Common myeloid progenitor, CD34-positive (primary cell): Measurements from ENCODE around the gene RABEP2.

Experiments used
- CTCF ChIA-PET: fragments of 350-600 bp; sonication (Branson Sonifier 250); formaldehyde crosslinking; loops from one replicate; lab custom pipeline; 2021; ENCODE audit warnings: antibody characterized with exemption; lab: Charles Lee
- POLR2A ChIA-PET: fragments of 350-600 bp; sonication (Branson Sonifier 250); formaldehyde crosslinking; loops from one replicate; lab custom pipeline; 2021; ENCODE audit warnings: antibody characterized with exemption; lab: Charles Lee
- DNase-seq, 3 donors: peaks; one replicate each; pipeline versions ENCODE4 v3.0.0 to v3.0.0-alpha.2; 2013
- H3K27ac ChIP-seq, 2 experiments: 1 replicate in 1 of 2; 2 replicates in 1 of 2; pipeline ENCODE4 v1.7.0; 2013; ENCODE audit warnings: inconsistent platforms in 2 of 2, low read length in 2 of 2, mild to moderate bottlenecking in 2 of 2, low read depth in 1 of 2, moderate library complexity in 1 of 2; ENCODE audit not compliant: severe bottlenecking in 2 of 2, insufficient read depth in 1 of 2, poor library complexity in 1 of 2
- H3K27me3 ChIP-seq, 5 experiments: replicated peaks in 2 of 5; 1 replicate in 3 of 5; 2 replicates in 2 of 5; pipeline versions ENCODE4 v1.6.1 to v1.7.0; 2013; ENCODE audit warnings: low read length in 4 of 5, mild to moderate bottlenecking in 2 of 5, moderate library complexity in 2 of 5, inconsistent platforms in 1 of 5; ENCODE audit not compliant: insufficient read depth in 5 of 5, control insufficient read depth in 4 of 5
- H3K36me3 ChIP-seq, 4 experiments: 1 replicate in 2 of 4; 2 replicates in 2 of 4; pipeline versions ENCODE4 v1.6.1 to v1.7.0; 2013; ENCODE audit warnings: low read length in 3 of 4, control low read depth in 1 of 4, mild to moderate bottlenecking in 1 of 4; ENCODE audit not compliant: control insufficient read depth in 4 of 4, insufficient read depth in 4 of 4
- H3K4me1 ChIP-seq, 4 experiments: 1 replicate in 3 of 4; 2 replicates in 1 of 4; pipeline versions ENCODE4 v1.6.1 to v1.7.1; 2013; ENCODE audit warnings: low read length in 3 of 4, mild to moderate bottlenecking in 3 of 4, control low read depth in 1 of 4, inconsistent platforms in 1 of 4, moderate library complexity in 1 of 4; ENCODE audit not compliant: control insufficient read depth in 4 of 4, insufficient read depth in 4 of 4; ENCODE audit errors: control extremely low read depth in 1 of 4
- H3K4me3 ChIP-seq, 7 experiments: 1 replicate in 4 of 7; 2 replicates in 3 of 7; pipeline versions ENCODE4 v1.5.1 to v1.7.0; 2013; ENCODE audit warnings: mild to moderate bottlenecking in 7 of 7, low read length in 6 of 7, moderate library complexity in 6 of 7, inconsistent platforms in 2 of 7, low read depth in 2 of 7, control low read depth in 1 of 7; ENCODE audit not compliant: insufficient read depth in 4 of 7, control insufficient read depth in 1 of 7; ENCODE audit errors: extremely low read depth in 1 of 7
- H3K9me3 ChIP-seq, 5 experiments: 1 replicate in 4 of 5; 2 replicates in 1 of 5; pipeline versions ENCODE4 v1.6.1 to v1.7.1; 2013; ENCODE audit warnings: low read length in 4 of 5, mild to moderate bottlenecking in 2 of 5, inconsistent platforms in 1 of 5, low read depth in 1 of 5, moderate library complexity in 1 of 5; ENCODE audit not compliant: control insufficient read depth in 4 of 5, insufficient read depth in 2 of 5; ENCODE audit errors: control extremely low read depth in 1 of 5
- WGBS: methylation state at CpG from one replicate; pipeline ENCODE4 v1.1.5; 2013; ENCODE audit not compliant: insufficient coverage; 5-methylcytosine and 5-hydroxymethylcytosine counted together

RABEP2 gene

DNA sequence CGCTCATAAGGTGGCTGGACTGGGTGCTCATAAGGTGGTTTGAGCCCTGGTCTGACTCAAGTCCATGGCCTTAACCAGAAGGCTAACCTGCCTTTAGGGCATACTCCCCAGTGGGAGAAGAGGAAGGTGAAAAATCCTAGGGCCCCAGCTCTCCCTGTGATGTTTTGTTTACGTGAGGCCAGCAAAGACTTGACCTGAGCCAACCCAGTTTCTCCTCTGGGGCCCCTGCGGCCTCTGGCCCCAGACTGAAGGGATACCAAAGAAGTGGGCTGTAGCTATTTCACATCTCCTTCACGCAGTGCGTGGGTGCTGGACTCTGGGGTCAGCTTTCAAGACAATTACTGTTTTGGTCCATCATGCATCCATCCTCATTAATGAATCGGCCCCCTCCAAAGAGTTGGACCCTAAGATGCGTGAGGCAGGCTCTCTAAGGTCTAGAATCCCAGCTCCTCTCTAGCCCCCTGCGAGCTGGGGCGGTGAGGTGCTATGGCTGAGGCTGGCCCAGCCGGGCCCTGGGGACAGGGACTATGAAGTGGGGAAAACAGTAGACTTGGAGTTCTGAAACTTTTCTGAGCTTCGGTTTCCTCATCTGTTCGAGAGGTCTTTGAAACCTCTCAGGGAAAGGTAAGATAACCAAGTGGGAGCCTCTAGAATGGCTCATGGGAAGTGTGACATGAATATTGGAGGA is 59.9 kb downstream of the RABEP2 start:
- H3K27ac ChIP-seq = peak overlapping the region in 1 of 2 experiments; percentile 96
- H3K36me3 ChIP-seq = peaks cover 8 to 31% (median 26%) of the 10 kb centered on the region in 4 experiments
- H3K4me3 ChIP-seq = peak overlapping the region in 4 of 7 experiments; percentile 88 to 100 (median 96)
- H3K27me3 ChIP-seq = no peaks in the 10 kb centered on the region
- 98% methylated on average over 10 of the region's 12 CpGs for WGBS
- ChIA-PET CTCF (interaction anchor here (0.7 to 2.9 kb wide), 12 partner anchors 8 to 82 kb away, joined by 3 to 9 read pairs (median 4); partner anchors contain the start of gene TUFM), POLR2A (interaction anchor here (0.9 to 1.0 kb wide), 3 partner anchors 18 to 61 kb away, joined by 3 to 5 read pairs (median 4); partner anchors contain the start of gene TUFM)
- H3K4me1 ChIP-seq = peaks cover 0 to 22% (median 19%) of the 10 kb centered on the region in 4 experiments
- DNase-seq = no peak
- no peaks in the 10 kb centered on the region for H3K9me3 ChIP-seq

DNA sequence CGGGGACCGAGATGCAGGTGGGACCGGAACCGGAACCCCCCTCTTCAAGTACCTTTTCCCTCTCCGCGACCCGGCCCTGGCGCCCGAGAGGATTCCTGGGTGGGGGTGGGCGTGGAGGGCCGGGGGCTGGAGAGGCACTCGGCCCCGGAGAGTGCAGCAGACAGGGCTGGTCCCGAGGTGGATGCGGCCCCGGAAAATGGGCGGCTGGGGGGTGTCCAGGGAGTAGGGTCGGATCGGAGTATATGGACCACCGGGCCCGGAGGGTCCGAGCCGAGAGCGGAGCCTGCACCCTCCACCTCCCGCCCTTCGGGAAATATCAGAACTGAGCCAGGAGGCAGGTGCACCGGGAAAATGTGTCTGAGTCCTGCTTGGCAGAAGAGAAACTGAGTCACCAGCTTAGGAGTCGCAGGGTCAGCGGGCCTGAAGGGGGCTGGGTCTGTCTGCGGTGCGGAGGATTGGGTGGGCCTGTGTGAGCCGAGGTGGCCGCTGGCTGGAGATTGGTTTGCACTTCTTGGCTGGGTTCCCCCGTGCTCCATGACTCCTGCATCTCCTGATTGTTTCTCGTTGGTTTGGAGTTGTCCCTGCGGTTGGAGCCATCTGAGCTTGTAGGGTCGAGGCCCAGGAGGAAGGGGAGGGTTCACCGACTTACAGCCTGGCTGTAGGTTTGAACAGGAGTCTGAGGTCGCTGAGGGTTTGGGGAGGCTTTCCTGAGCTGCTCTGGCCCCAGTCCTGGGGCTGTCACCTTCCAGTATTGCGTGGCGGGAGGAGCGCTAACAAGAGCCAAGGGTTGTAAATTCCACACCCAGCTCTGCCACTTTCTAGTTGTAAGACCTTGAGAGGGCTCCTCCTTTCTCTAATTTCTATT is 60.9 kb downstream of the RABEP2 start:
- H3K4me1 ChIP-seq = peaks cover 0 to 22% (median 19%) of the 10 kb centered on the region in 4 experiments
- 1% methylated on average over 29 of the region's 42 CpGs for WGBS
- H3K4me3 ChIP-seq = peak overlapping the region; percentile 87 to 100 (median 93)
- POLR2A ChIA-PET = interaction anchor here (0.9 to 3.0 kb wide), 4 partner anchors 17 to 62 kb away, joined by 3 to 20 read pairs (median 4); partner anchors contain the start of gene TUFM
- no peaks in the 10 kb centered on the region for H3K27me3 ChIP-seq
- peak overlapping the region; percentile 61 to 96 for H3K27ac ChIP-seq
- peaks cover 7 to 21% (median 17%) of the 10 kb centered on the region in 4 experiments for H3K36me3 ChIP-seq
- CTCF ChIA-PET = interaction anchor here (0.7 to 2.9 kb wide), 13 partner anchors 9 to 86 kb away, joined by 3 to 13 read pairs (median 4); partner anchors contain the start of genes NFATC2IP and TUFM
- no peaks in the 10 kb centered on the region for H3K9me3 ChIP-seq
- DNase-seq = peak in 2 of 3 donors; percentile 32 to 47

DNA sequence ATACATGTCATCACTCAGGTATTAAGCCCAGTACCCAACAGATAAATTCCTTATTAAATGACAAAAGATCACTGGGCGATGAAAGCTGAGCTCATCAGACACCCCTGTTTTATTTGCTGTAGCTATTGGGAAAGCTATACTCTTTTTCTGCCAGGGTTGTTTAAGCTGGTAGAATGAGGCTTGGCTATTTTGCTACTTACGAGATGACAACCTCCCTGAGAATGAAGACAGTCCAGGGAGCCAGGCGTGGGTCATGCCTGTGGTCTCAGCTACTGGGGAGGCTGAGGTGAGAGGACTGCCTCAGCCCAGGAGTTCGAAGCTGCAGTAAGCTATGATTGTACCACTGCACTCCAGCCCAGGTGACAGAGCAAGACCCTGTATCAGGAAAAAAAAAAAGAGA is 65.7 kb downstream of the RABEP2 start:
- Histone ChIP-seq H3K36me3 (no peaks in the 10 kb centered on the region), H3K9me3 (no peaks in the 10 kb centered on the region), H3K27ac (no peak overlapping the region), H3K4me3 (no peak overlapping the region), H3K4me1 (peaks cover 0 to 10% (median 8%) of the 10 kb centered on the region in 4 experiments), H3K27me3 (no peaks in the 10 kb centered on the region)
- CTCF ChIA-PET = interaction anchor here (1.2 to 2.9 kb wide), 3 partner anchors 10 to 21 kb away, joined by 3 to 15 read pairs (median 5); partner anchors contain the start of gene TUFM
- no peak for DNase-seq
- 87% methylated on average over 3 of the region's 4 CpGs for WGBS
- POLR2A ChIA-PET = interaction anchor here (0.6 kb wide), 1 partner anchor 159 kb away, joined by 4 read pairs; no protein-coding TSS in a partner anchor

DNA sequence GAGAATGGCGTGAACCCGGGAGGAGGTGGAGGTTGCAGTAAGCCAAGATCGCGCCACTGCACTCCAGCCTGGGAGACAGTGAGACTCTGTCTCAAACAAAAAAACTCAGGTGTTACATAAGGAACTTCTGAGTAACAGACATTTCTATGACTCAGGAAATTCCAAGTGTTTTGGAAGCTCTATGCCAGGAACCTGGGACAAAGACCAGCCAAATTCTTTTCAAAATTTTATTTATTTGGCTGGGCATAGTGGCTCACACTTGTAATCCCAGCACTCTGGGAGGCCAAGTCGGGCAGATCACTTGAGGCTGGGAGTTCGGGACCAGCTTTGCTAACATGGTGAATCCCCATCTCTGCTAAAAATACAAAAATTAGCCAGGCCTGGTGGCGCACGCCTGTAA is 66.6 kb downstream of the RABEP2 start:
- CTCF ChIA-PET = interaction anchor here (1.2 to 2.9 kb wide), 2 partner anchors 11 to 21 kb away, joined by 3 to 15 read pairs; partner anchors contain the start of gene TUFM
- no peak for DNase-seq
- H3K4me1 ChIP-seq = peaks cover 0 to 7% (median 4%) of the 10 kb centered on the region in 4 experiments
- POLR2A ChIA-PET = no interaction called here
- no peaks in the 10 kb centered on the region for H3K9me3 ChIP-seq
- H3K27me3 ChIP-seq = no peaks in the 10 kb centered on the region
- H3K27ac ChIP-seq = no peak overlapping the region
- H3K4me3 ChIP-seq = no peak overlapping the region
- WGBS = 100% methylated on average over 5 of the region's 8 CpGs
- H3K36me3 ChIP-seq = no peaks in the 10 kb centered on the region
